Germinal center (tissue), 1 donor: ENCODE measurements around the gene TMEM132C.

Source experiments
- DNase-seq: peaks from one replicate; pipeline ENCODE4 v3.0.0; 2012; ENCODE audit warnings: mixed read lengths, low spot score

TMEM132C gene

GRCh38 chr12:128612150-128612850 is 345.3 kb downstream of the TMEM132C start:
- no peak for DNase-seq

DNA sequence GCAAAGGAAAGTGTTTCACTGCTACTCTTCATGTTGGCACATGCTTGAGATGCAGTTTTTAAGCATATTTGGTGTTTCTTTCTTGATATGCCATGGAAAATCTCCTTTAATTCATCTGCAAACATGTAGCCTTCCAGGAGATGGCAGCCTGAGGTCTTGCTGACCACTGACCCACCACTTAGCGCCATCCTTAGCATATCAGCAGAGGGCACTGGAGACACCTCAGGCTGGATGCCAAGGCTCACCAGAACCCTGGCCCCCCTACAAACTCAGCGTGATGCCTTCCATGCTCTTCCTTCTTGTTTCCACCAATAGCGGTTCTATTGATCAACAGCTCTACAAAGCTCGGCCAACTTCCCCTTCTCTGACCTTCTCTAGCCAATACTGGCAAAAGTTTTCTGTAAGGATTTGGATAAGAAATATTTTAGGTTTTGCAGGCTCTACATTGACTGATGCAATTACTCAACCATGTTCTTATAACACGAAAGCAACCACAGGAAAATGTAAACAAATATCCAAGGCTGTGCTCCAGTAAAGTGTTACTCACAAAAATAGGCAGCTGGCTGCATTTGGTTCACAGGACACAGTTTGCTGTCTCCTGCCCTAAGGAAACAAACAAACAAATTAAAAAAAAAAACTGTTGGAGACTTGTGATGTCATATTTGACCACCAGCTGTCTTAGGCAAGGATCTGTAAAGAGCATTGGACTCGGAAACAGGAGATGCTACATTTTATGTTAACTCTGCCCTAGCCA is 347.0 kb downstream of the TMEM132C start:
- no peak for DNase-seq

DNA sequence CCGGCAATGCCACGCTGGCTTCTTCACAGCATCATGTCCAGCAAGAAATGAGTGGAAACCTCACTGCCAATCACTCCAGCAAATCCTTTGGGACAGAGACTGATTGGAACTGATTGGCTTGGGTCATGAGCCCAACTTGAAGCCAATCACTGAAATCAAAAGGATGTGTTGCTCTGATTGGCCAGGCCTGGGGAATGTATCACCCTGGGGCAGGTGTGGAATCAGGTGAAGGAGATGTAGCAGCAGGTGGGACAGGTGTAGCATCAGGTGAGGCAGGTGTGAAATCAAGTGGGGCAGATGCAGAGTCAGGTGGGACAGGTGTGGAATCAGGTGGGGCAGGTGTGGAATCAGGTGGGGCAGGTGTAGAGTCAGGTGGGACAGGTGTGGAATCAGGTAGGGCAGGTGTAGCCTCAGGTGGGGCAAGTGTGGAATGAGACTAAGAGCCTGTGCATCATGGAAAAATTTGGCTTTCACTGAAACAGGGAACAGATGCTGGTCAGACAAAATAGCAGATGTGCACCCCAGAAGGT is 350.4 kb downstream of the TMEM132C start:
- no peak for DNase-seq

DNA sequence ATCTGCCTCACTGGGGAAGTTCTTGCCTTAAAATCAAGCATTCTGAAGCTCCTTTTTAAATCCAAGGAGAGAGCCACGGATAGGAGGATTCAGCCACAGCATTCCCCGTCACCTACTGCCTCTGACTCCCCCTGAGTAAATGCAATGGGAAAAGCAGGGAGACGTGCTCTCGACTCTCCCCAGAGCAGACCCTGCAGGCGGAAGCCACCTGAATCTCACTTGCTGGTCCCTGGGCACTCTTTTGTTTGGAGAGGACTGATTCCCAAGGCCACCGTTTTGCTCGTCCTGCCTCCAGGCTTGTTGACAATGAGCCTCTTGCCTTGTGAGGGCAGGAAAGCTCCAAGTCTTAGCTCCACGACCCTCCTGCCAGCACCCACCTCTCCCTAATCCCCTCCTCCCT is 352.3 kb downstream of the TMEM132C start:
- no peak for DNase-seq

DNA sequence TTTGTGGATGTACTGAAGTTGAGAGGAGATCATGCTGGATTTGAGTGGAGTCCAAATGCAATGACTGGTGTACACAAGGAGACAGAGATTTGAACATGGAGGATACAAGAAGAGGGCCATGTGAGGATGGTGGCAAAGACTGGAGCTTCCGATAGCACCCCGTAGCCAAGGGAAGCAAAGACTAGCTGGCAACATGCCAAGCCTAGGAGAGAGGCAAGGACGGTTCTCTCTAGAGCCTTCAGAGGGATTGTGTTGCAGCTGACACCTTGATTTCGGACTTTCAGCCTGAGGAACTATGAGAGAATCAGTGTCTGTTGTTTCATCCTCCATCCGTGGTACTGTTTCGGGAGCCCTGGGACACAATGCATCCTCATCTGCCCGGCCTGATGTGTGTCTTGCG is 354.3 kb downstream of the TMEM132C start:
- DNase-seq, result no peak

GRCh38 chr12:128623748-128624147 is 356.8 kb downstream of the TMEM132C start:
- no peak for DNase-seq

- no peak for DNase-seq
Measured at GRCh38 chr12:128626808-128627320, 359.9 kb downstream of the TMEM132C start.

DNA sequence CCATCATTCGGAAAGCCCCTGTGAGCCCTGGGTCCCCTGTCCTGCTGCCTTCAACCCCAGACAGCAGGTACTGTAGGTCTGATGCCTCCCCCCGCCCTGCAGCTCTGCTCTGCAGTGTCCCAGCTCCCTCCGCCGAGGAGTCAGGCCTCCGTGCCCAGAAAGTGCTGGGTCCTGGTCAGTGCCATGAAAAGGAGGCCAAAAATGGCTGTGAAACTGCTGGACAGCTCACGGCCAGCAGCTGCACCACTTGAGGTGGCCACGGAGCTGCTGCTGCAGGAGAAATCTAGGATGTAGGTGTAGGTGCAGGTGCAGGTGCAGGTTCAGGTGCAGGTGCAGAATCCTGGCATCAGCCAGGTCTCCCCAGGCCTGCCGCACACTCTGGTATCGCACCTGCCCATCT is 360.7 kb downstream of the TMEM132C start:
- no peak for DNase-seq

GRCh38 chr12:128629979-128630378 is 363.0 kb downstream of the TMEM132C start:
- no peak for DNase-seq

DNA sequence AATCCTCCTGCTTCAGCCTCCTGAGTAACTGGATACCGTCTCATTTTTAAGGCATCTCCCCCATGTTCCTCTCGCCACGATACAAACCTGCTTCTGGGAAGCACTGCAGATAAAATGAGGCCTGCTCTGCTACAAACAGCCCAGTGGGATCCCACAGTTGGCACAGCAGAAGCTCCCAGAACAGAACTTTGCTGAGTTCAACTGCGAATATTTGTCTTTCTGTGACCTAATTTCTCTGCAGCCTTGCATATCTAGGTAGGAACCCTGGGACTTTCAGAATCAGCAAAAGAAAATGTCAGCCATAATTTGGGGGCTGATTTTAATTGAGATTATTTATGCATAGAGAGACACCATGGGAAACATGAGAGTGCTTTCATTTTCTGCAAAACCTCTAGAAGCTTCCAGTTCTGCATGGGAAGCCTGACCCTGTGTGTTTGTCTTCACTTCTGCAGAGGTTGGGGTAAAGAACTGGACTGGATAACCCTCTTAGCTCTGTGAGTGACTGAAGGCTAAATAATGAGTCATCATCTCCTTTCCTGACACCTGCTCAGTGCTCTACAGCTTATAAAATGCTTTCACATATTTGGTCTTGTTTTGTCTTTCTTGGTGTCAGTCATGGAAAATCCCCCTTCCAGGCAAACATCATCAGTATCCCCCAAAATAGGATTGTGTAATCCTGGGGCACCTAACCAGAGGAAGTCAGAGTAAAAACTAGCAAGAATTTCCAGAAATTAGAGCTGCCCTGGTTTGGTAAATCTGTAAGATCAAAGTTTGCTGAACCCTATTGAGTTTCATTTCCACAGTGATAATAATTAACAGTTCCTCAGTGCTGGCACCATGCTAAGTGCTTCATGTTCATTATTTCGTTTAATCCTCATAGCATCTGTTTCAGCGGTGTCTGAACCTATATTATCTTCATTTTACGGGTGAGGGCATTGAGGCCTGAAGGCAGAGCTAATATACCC is 371.0 kb downstream of the TMEM132C start:
- no peak for DNase-seq

GRCh38 chr12:128639089-128639488 is 372.1 kb downstream of the TMEM132C start:
- DNase-seq, result no peak

GRCh38 chr12:128643155-128643554 is 376.2 kb downstream of the TMEM132C start:
- DNase-seq, result no peak

DNA sequence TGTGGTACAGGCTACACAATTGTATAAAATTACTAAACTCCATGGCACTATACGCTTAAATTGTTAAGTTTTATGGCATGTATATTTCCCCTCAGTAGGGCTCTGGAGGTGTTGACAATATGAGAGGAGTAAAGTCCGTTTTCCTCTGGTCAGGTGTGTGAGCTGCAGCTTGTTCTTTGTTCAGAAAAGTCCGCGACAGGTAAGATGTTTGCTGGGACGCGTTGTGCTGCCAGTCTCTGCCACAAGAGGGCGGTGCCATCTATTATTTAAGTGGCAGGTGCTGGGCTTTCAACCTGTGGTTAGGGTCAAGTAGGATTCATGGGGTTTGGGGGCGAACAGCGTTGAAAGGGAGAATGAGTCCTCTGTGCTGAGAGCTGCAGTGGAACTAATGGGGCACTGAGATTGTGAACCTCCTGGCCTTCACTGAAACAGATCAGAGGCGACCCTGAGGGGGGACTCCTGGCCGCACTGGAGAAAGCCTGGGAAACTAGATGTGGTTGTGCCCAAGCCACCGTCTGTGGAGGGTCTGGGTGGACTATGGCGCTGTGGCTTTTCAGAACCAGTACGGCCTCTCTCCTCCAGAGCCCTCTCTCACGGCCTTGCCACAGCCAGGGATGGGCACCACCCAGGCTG is 377.8 kb downstream of the TMEM132C start:
- DNase-seq, result peak; percentile 56

DNA sequence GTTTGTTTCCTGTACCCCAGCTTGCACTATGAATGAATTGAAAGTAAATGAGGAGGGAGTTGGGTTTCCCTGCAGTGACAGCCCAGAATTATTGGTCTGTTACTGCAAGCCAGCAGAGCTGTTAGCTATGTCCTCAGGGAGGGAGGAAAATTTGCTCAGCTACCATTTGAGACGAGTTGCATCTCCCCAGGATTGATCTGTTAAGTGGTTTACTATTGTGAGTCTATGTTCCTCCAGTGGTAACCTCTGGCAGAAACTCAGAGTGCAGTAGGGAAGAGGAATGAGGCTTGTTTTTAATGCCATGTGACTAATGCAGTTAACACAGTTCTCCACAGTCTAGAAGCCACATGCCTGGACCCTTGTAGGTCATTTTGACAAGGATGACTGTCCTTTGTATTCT is 382.9 kb downstream of the TMEM132C start:
- no peak for DNase-seq

GRCh38 chr12:128652136-128652751 is 385.3 kb downstream of the TMEM132C start:
- DNase-seq, result no peak

DNA sequence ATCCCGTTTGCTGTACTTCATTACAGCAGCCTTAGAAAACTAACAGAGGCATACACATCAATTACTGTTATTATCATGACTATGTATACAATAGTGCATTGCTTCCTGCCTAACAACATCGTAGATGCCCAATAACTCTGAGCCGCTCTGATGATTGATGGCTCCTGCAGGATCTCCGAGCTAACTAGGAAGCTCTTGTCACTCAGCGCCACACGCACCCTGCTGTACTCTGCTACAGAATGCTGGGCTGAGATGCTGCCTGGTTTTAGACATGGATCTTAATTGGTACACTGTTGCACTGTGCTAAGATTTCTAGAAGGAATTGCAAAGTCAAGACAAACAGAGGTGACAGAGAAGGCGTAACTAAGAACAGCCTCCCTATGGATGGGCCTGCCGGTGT is 387.5 kb downstream of the TMEM132C start:
- no peak for DNase-seq

DNA sequence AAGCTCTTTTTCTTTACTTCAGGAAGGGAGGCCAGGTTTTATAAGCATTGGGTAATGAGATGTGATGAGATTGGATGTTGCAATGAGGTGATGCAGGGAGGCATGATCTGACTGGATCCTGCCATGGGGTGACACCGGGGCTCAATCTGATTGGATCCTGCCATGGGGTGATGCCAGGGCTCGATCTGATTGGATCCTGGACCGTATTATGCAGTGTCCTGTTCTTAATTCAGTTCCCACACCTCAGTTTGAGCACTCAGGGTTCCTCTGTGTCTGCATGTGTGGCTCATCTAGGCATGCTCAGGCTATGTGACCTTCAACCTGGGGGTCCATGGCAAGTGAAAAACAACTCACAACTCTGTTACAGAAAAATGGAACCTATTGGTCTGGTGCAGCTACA is 390.4 kb downstream of the TMEM132C start:
- no peak for DNase-seq

GRCh38 chr12:128660532-128661225 is 393.7 kb downstream of the TMEM132C start:
- no peak for DNase-seq

- no peak for DNase-seq
Measured at GRCh38 chr12:128661226-128661569, 394.2 kb downstream of the TMEM132C start.

- DNase-seq, result no peak
Measured at GRCh38 chr12:128662101-128662500, 395.1 kb downstream of the TMEM132C start.

- no peak for DNase-seq
Measured at GRCh38 chr12:128664501-128664900, 397.5 kb downstream of the TMEM132C start.
